HG02840 (cell line): ENCODE results near the gene ATP9B.

Experiments
- ATAC-seq: cut with Tn5 transposase; IDR thresholded peaks from one replicate; pipeline ENCODE4 v1.9.1; 2021; ENCODE audit warnings: mild to moderate bottlenecking, moderate library complexity, moderate number of reproducible peaks; ENCODE audit not compliant: unreplicated experiment, low FRiP score

Gene ATP9B

GRCh38 chr18:79191956-79192355 is 122.8 kb downstream of the ATP9B start:
- no peak for ATAC-seq

- ATAC-seq = no peak
Observed at GRCh38 chr18:79193826-79194225, 124.6 kb downstream of the ATP9B start.

DNA sequence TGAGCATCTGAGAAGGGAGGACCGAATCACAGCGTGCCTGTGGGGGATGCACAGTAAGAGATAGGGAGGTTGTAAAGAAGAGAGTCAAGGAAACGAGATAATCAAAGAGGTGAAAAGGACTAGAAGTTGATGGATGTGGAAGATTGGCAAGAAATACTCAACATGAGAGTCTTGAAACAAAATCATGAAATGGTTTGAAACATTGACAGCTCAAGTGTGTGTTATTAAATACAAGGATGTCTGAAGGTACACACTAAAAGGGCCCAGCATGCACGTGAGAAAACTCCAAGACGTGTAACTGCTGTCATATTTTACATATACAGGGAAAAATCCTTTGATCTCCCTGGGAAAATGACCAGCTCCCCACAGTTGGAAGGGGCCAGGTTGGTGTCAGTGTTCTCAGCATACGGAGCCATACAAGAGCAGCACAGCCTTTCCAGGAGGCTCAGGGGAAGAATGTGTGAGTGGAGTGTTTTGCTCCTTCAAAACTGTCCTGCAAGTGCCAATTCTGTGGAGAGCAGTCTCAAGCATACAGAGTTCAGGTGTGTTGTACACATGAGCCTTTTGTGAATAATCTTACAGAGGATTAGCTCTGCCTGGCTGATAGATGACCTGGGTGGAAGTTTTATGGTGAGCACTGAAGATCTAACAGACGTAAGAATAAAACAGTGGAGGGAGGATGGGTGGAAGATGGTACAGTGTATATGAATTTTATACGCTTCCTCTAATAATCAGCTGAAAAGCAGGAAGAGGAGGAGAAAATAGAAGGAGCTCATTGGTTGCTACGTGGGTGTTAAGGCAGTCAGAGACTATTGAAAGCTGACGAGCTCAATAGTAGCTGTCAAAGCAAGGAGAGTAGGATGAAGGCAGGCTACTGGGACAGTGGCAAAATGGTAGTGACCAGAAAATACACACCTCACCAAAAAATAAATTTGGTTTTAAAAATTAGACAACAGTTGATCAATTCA is 126.8 kb downstream of the ATP9B start:
- no peak for ATAC-seq

- ATAC-seq = no peak
Observed at GRCh38 chr18:79197531-79197930, 128.3 kb downstream of the ATP9B start.

- ATAC-seq = no peak
Observed at GRCh38 chr18:79199691-79200374, 130.6 kb downstream of the ATP9B start.

DNA sequence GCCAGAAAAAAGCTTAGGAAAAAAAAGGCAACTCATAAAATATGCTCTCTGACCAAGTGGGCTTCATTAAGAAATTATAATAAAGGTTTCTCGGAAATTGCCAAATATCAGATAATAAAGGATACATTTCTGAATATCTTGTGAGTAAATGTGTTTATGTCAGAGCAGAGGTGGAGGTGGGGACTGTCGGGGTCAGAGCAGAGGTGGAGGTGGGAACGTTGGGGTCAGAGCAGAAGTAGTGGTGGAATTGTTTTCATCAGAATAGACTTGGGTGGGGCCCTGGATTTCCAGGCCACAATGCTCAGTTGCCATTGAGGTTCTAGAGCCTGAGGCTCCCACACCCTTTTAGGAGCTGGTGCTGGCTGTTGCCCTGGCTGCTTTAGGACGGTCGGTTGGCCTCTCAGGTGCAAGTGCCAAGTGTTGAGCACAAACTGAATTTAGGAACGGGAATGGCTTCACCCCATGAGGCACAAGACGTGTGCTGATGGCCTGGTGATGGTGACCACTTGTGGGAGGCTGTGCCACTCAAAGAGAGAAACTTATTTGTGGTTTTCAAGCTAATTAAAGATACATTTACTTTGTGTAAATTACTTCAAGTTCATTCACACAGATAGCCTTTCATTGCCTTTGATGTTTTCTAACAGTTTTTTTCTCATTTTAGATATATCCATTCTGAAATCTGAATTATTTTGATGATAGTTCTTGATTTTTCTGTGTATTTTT is 131.5 kb downstream of the ATP9B start:
- ATAC-seq = no peak

GRCh38 chr18:79203017-79203605 is 133.9 kb downstream of the ATP9B start:
- no peak for ATAC-seq

DNA sequence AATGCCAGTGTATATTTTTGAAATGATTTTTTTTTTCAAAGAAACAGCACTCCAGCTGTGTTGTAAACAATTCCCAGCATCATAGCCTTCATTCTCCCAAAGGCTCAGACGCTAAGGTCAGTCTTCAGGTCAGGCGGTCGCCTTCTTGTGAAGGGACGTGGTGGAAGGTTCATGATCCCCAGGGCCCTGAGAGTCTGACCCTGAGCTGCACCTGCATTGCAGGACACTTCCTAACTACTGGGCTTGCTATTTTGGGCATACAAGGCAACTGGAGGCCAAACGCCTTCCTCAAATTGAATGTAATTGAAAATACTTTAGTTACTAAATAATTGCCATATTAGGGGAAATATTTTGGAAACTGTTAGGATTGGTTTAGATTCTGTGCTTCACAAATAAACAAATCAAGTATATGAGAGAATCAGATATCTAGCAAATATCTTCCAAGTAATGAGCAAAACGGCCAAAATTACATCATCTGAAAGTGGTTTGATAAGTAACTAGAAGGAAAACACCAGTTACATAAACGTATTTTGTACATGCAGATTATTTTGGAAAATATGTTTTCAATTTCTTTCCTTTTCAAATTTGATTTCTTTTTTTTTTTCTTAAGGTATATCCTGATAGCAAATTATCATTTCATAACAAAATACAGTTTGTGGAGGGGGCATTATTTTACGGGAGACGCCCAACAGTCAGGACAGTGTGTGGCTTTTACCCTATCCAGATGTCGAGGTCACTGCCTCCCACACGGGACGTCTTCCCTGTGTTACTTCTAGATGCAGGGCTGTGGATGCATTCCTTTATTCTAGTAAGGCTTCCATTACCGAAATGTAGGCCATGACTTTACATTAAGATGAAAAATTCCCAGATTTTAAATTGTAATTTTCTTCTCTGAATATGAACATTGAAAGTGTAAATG is 136.0 kb downstream of the ATP9B start:
- ATAC-seq = no peak

DNA sequence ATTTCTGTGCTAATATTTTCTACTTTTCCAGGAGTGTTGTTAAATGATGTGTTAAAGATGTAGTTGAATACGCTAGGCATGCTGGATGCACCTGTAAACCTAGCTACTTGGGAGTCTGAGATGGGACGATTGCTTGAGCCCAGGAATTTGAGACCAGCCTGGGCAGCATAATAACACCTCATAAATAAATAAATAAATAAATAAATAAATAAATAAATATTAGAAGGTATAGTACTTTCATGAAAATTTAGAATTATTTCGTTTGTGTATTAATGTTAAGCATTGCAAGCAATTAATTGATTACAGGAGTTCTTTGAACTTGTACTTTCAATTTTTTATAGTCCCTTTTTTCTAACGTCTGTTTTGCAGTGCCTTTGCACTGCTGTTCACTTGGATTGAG is 137.2 kb downstream of the ATP9B start:
- no peak for ATAC-seq

DNA sequence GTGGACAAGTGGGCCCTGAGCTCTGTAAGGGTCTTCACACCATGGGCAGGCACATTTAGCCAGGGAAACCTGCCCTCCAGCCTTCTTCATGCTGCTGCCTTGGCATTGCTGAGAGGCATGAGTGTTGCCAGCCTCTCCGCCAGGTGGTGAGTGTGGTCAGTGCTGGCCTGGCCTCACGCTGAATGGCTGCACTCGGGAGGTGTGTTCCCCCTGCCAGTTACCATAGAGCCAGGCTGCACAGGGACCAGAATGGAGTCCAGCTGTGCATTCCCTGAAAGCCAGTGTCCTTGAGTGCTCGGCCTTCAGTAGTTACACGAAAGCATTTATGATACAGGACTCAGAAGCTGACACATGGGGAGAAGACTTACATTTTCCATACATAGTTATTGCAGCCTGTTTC is 139.7 kb downstream of the ATP9B start:
- no peak for ATAC-seq

DNA sequence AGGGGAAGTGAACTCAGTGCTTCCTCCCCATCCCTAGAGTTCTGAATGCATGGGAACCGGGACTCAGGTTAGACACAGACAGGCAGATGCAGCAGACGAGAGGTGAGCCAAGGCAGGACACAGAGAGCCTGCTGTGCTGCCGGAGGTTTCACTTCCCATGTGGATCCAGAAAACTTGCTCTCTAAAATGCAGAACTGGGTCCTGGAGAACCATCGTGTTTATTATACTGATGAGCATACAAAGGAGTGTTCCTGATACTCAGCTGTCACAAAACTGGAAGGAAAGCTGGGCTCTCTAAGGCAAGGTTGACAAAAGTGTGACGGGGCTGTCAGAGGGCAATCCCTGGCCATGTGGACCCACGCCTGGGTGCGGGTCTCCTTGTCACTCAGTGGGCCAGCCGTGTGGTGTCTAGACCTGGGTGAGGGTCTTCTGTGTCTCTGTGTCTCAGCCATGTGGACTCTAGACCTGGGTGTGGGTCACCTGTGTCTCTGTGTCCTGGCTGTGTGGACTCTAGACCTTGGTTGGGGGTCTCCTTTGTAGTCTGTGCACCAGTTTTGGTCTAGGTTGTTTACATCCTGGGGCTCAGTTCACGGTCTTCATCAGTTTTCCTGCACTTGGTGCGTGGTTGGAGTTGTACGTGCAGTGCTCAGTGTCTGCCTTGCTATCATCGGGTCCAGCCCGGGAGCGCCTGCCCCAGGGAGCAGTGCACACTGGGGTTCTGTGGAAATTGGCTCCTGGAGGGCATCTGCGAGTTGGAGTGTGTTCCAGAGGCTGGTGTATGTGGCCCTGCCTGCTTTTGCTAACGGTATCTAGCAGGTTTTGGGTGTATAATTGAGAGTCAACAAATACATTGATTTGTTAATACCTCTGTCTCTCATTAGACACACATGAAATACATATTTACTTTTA is 141.1 kb downstream of the ATP9B start:
- no peak for ATAC-seq

- ATAC-seq = no peak
Observed at GRCh38 chr18:79211844-79212243, 142.7 kb downstream of the ATP9B start.

GRCh38 chr18:79214056-79214455 is 144.9 kb downstream of the ATP9B start:
- ATAC-seq = no peak

- no peak for ATAC-seq
Observed at GRCh38 chr18:79216176-79216575, 147.0 kb downstream of the ATP9B start.

DNA sequence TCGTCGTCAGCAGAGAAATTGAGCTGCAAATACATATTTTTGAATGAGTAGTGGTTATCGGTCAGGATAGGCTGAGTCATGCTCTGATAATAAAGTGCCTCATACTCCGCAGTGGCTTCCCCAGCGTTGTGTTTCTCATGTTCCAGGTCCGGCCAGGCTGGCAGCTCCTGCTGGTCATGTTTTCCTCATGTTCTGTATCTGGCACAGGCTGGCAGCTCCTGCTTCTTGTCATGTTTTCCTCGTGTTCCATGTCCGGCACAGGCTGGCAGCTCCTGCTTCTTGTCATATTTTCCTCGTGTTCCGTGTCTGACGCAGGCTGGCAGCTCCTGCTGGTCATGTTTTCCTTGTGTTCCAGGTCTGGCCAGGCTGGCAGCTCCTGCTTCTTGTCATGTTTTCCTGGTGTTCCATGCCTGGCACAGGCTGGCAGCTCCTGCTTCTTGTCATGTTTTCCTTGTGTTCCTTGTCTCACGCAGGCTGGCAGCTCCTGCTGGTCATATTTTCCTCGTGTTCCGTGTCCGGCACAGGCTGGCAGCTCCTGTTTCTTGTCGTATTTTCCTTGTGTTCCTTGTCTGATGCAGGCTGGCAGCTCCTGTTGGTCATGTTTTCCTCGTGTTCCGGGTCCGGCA is 148.9 kb downstream of the ATP9B start:
- no peak for ATAC-seq

- no peak for ATAC-seq
Observed at GRCh38 chr18:79218605-79219190, 149.5 kb downstream of the ATP9B start.

DNA sequence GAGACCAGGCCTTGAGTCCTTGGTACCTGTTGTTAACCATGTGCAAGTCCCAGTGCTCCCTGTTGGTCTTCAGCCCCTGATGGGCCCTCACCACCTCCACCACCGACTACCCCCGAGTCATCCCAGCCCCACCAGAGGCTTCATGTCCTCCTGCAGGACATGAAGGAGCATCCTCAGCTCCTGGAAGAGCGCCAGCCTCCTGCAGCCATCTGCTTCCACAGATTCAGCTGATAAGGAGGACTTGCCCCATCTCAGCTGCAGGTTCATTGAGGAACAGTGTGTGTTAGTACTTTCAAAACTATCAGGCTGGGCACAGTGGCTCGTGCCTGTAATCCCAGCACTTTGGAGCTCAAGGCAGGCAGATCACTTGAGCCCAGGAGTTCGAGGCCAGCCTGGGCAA is 151.9 kb downstream of the ATP9B start:
- no peak for ATAC-seq

- ATAC-seq = no peak
Observed at GRCh38 chr18:79222790-79223189, 153.6 kb downstream of the ATP9B start.
